Cardiac muscle cell (in vitro differentiated cells and primary cell): Measurements from ENCODE around the gene KCNIP4. TPM values are rescaled to one million over a fixed set of nuclear protein-coding genes. Genes with fewer than 3 reads are reported as not detected.

Source experiments
- DNase-seq, 2 donors: peaks; one replicate each; pipeline versions ENCODE4 v3.0.0 to v3.0.0-alpha.2; 2010 to 2017; ENCODE audit warnings: low read depth in 1 of 2, low spot score in 1 of 2
- H3K27ac ChIP-seq: fragments of 200-600 bp; sonication (generic); 2 replicates; pipeline ENCODE4 v1.5.1; 2016
- H3K27me3 ChIP-seq: fragments of 200-600 bp; sonication (generic); 2 replicates; pipeline ENCODE4 v1.6.0; 2016; ENCODE audit warnings: control low read depth
- H3K36me3 ChIP-seq: fragments of 200-600 bp; sonication (generic); 2 replicates; pipeline ENCODE4 v1.5.1; 2016; ENCODE audit warnings: control low read depth
- H3K4me1 ChIP-seq: fragments of 200-600 bp; sonication (generic); 2 replicates; pipeline ENCODE4 v1.8.1; 2017; ENCODE audit warnings: low read depth, mild to moderate bottlenecking, mixed run types
- H3K4me3 ChIP-seq: fragments of 200-600 bp; sonication (generic); 2 replicates; pipeline ENCODE4 v1.5.1; 2016; ENCODE audit warnings: mild to moderate bottlenecking
- H3K9me3 ChIP-seq: fragments of 200-600 bp; sonication (generic); 2 replicates; pipeline ENCODE4 v1.5.1; 2017; ENCODE audit warnings: low read depth, mild to moderate bottlenecking, control low read depth
- polyA plus RNA-seq: library from polyadenylated mRNA; unstranded; fragments of >200 nt; fragmentation: Nextera tagmentation; extraction: Ambion mirVana; gene quantifications from 2 replicates; pipeline ENCODE4 v1.2.1, GENCODE V29; 2016
- total RNA-seq: library from RNA; depleted of rRNA; stranded (reverse); fragments of >200 nt; gene quantifications from 2 replicates; pipeline ENCODE4 v1.2.3, GENCODE V29; 2016
- TF ChIP-seq, protein P1 (sequence below): IDR thresholded peaks from 2 replicates; pipeline ENCODE4 v1.5.1; 2012; ENCODE audit warnings: low read depth, mild to moderate bottlenecking, low read length

The KCNIP4 gene
- total and polyA plus RNA-seq, 2 experiments from 2014 or later = 14.5 to 15.9 TPM

DNA sequence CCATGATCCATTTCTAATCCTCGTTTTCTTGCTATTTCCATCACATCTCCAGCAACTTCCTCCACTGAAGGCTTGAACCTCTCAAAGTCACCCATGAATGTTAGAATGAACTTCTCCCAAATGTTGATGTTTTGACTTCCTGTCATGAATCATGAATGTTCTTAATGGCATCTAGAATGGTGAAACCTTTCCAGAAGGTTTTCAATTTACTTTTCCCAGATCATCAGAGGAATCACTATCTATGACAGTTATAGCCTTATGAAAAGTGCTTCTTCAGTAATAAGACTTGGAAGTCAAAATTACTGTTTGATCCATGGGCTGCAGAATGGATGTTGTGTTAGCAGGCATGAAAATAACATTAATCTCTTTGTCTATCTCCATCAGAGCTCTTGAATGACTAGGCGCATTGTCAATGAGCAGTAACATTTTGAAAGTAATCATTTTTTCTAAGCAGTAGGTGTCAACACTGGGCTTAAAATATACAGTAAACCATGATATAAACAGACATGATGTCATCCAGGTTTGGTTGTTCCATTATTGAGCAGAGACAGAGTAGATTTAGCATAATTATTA lies 268.2 kb downstream of the KCNIP4 start:
- no peak for DNase-seq
- Histone ChIP-seq H3K4me1 (no peaks in the 10 kb centered on the region), H3K36me3 (no peaks in the 10 kb centered on the region), H3K9me3 (no peaks in the 10 kb centered on the region), H3K27me3 (no peaks in the 10 kb centered on the region), H3K4me3 (no peak overlapping the region), H3K27ac (no peak overlapping the region)
- TF ChIP-seq, protein P1, sequence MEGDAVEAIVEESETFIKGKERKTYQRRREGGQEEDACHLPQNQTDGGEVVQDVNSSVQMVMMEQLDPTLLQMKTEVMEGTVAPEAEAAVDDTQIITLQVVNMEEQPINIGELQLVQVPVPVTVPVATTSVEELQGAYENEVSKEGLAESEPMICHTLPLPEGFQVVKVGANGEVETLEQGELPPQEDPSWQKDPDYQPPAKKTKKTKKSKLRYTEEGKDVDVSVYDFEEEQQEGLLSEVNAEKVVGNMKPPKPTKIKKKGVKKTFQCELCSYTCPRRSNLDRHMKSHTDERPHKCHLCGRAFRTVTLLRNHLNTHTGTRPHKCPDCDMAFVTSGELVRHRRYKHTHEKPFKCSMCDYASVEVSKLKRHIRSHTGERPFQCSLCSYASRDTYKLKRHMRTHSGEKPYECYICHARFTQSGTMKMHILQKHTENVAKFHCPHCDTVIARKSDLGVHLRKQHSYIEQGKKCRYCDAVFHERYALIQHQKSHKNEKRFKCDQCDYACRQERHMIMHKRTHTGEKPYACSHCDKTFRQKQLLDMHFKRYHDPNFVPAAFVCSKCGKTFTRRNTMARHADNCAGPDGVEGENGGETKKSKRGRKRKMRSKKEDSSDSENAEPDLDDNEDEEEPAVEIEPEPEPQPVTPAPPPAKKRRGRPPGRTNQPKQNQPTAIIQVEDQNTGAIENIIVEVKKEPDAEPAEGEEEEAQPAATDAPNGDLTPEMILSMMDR = no peak

- H3K9me3 ChIP-seq = no peaks in the 10 kb centered on the region
- DNase-seq = no peak
- no peaks in the 10 kb centered on the region for H3K27me3 ChIP-seq
- no peak overlapping the region for H3K4me3 ChIP-seq
- no peaks in the 10 kb centered on the region for H3K36me3 ChIP-seq
- TF ChIP-seq, protein P1 = no peak
- no peaks in the 10 kb centered on the region for H3K4me1 ChIP-seq
- H3K27ac ChIP-seq = no peak overlapping the region
These were observed 269.9 kb downstream of the KCNIP4 start for GRCh38 chr4:21678711-21679110.

GRCh38 chr4:21677173-21677572 lies 271.4 kb downstream of the KCNIP4 start:
- no peaks in the 10 kb centered on the region for H3K9me3 ChIP-seq
- no peaks in the 10 kb centered on the region for H3K36me3 ChIP-seq
- H3K4me1 ChIP-seq = no peaks in the 10 kb centered on the region
- no peak overlapping the region for H3K27ac ChIP-seq
- TF ChIP-seq, protein P1 = no peak
- H3K4me3 ChIP-seq = no peak overlapping the region
- DNase-seq = no peak
- H3K27me3 ChIP-seq = no peaks in the 10 kb centered on the region

- TF ChIP-seq, protein P1 = no peak
- Histone ChIP-seq H3K27me3 (no peaks in the 10 kb centered on the region), H3K4me3 (no peak overlapping the region), H3K4me1 (peaks cover 20% of the 10 kb centered on the region), H3K27ac (peak overlapping the region; percentile 42), H3K36me3 (no peaks in the 10 kb centered on the region), H3K9me3 (no peaks in the 10 kb centered on the region)
- DNase-seq = peak in 1 of 2 donors; percentile 13
These were observed 284.2 kb downstream of the KCNIP4 start for GRCh38 chr4:21664355-21664754.

DNA sequence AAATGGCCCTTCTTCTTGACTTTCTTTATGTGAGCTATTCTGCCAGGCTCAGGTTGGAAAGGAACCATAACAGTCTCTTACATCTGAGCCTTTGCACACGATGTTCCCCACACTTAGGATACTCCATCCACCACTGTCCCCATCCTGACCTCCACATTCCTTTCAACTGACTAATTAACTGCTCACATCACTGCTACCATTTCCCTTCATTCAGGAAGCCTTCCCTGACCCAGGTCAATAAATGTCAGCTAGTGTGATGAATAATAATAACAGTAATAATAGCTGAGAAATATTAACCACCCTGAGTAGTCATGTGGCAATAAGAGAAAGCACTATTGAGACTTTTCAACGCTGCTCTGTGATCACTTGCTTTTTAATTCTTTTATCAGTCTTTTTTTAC lies 291.7 kb downstream of the KCNIP4 start:
- peak in 1 of 2 donors; percentile 80 for DNase-seq
- Histone ChIP-seq H3K27ac (no peak overlapping the region), H3K36me3 (no peaks in the 10 kb centered on the region), H3K4me3 (no peak overlapping the region), H3K9me3 (no peaks in the 10 kb centered on the region), H3K27me3 (no peaks in the 10 kb centered on the region), H3K4me1 (no peaks in the 10 kb centered on the region)
- TF ChIP-seq, protein P1 = no peak
